HepG2 (cell line): Measurements from ENCODE around the gene NDUFA5. TPM values are rescaled to one million over a fixed set of nuclear protein-coding genes. Genes with fewer than 3 reads are reported as not detected.
A peak's percentile ranks its signal among the peaks of the same experiment; 100 is the strongest.

ENCODE experiments used
- FOXA1 ChIP-seq, 2 experiments: fragments of 450-650 bp in 1 of 2; sonication (generic) in 1 of 2; formaldehyde crosslinking in 1 of 2; IDR thresholded peaks; 2 replicates each; pipeline versions ENCODE4 v1.4.0 to v1.6.1; 2016 to 2020; ENCODE audit warnings: missing genetic modification reagents in 1 of 2
- GABPA ChIP-seq, 2 experiments: IDR thresholded peaks; 2 replicates each; pipeline ENCODE4 v1.6.1; 2011 to 2016; ENCODE audit warnings: low read depth in 2 of 2, low read length in 1 of 2, missing biosample characterization in 1 of 2, missing genetic modification characterization in 1 of 2
- HNRNPLL ChIP-seq: fragments of 200-400 bp; formaldehyde crosslinking; IDR thresholded peaks from 2 replicates; pipeline ENCODE4 v1.6.1; 2017; ENCODE audit warnings: mild to moderate bottlenecking, low read depth, low read length; ENCODE audit not compliant: poor library complexity, severe bottlenecking
- MAFG ChIP-seq: sonication (generic); formaldehyde crosslinking; IDR thresholded peaks from 2 replicates; pipeline ENCODE4 v1.5.1; 2020; ENCODE audit warnings: mild to moderate bottlenecking, missing genetic modification reagents
- MYNN ChIP-seq: sonication (generic); formaldehyde crosslinking; IDR thresholded peaks from 2 replicates; pipeline ENCODE4 v1.4.0; 2020; ENCODE audit warnings: mild to moderate bottlenecking, low read depth, missing genetic modification reagents
- NFKB2 ChIP-seq: sonication (generic); formaldehyde crosslinking; IDR thresholded peaks from 2 replicates; pipeline ENCODE4 v1.4.0; 2020; ENCODE audit warnings: missing genetic modification reagents, borderline replicate concordance
- NFYC ChIP-seq: IDR thresholded peaks from 2 replicates; pipeline ENCODE4 v1.6.1; 2016; ENCODE audit warnings: missing genetic modification reagents, missing compliant biosample characterization
- SP5 ChIP-seq: IDR thresholded peaks from 2 replicates; pipeline ENCODE4 v1.6.1; 2016; ENCODE audit warnings: low read depth, borderline replicate concordance
- TFDP2 ChIP-seq: sonication (generic); formaldehyde crosslinking; IDR thresholded peaks from 2 replicates; pipeline ENCODE4 v1.4.0; 2020; ENCODE audit warnings: missing genetic modification reagents
- ZKSCAN8 ChIP-seq: IDR thresholded peaks from 2 replicates; pipeline ENCODE4 v1.6.1; 2016; ENCODE audit warnings: borderline replicate concordance, missing genetic modification reagents, missing compliant biosample characterization
- ZNF12 ChIP-seq: sonication (generic); formaldehyde crosslinking; IDR thresholded peaks from 2 replicates; pipeline ENCODE4 v1.5.0; 2020; ENCODE audit warnings: missing genetic modification reagents
- ZNF143 ChIP-seq: sonication (generic); formaldehyde crosslinking; IDR thresholded peaks from 2 replicates; pipeline ENCODE4 v1.4.0; 2020; ENCODE audit warnings: missing genetic modification reagents
- ZNF30 ChIP-seq: sonication (generic); formaldehyde crosslinking; IDR thresholded peaks from 2 replicates; pipeline ENCODE4 v1.5.0; 2020; ENCODE audit warnings: mild to moderate bottlenecking, missing genetic modification reagents
- ZNF318 ChIP-seq: sonication (generic); formaldehyde crosslinking; IDR thresholded peaks from 2 replicates; pipeline ENCODE4 v1.4.0; 2020; ENCODE audit warnings: mild to moderate bottlenecking, missing genetic modification reagents
- polyA plus RNA-seq, 8 experiments: library from polyadenylated mRNA; depleted of rRNA in 3 of 8; stranded (reverse) in 7 of 8; unstranded in 1 of 8; fragments of >200 nt; fragmentation: Illumina TruSeq in 4 of 8; extraction: Trizol in 4 of 8; gene quantifications; 2 replicates each; pipeline versions ENCODE4 v1.2.1 to v1.2.3, GENCODE V29; 2011 to 2016; ENCODE audit warnings: low read depth in 4 of 8, missing spikeins in 1 of 8, mixed read lengths in 1 of 8; ENCODE audit not compliant: insufficient read depth in 1 of 8
- total RNA-seq, 5 experiments: library from RNA; depleted of rRNA; stranded (reverse); fragments of >200 nt; fragmentation: Illumina TruSeq; extraction: Trizol; gene quantifications; 2 replicates each; pipeline ENCODE4 v1.2.3, GENCODE V29; 2016; ENCODE audit warnings: low read depth in 1 of 5
- TF ChIP-seq, protein P1 (sequence below): sonication (generic); formaldehyde crosslinking; IDR thresholded peaks from 2 replicates; pipeline ENCODE4 v1.4.0; 2020; ENCODE audit warnings: mild to moderate bottlenecking, missing genetic modification reagents
- TF ChIP-seq, protein P2 (sequence below): sonication (generic); formaldehyde crosslinking; IDR thresholded peaks from 2 replicates; pipeline ENCODE4 v1.8.1; 2023; ENCODE audit warnings: missing genetic modification reagents, mild to moderate bottlenecking, borderline replicate concordance
- TF ChIP-seq, protein P3 (sequence below): sonication (generic); formaldehyde crosslinking; IDR thresholded peaks from 2 replicates; pipeline ENCODE4 v1.4.0; 2020; ENCODE audit warnings: missing genetic modification reagents, borderline replicate concordance

The NDUFA5 gene
- total and polyA plus RNA-seq, 2 of the 13 experiments (the other 11 are each of a cell fraction or from before 2014, with no cell fraction given) = 16.9 to 55.9 TPM

DNA sequence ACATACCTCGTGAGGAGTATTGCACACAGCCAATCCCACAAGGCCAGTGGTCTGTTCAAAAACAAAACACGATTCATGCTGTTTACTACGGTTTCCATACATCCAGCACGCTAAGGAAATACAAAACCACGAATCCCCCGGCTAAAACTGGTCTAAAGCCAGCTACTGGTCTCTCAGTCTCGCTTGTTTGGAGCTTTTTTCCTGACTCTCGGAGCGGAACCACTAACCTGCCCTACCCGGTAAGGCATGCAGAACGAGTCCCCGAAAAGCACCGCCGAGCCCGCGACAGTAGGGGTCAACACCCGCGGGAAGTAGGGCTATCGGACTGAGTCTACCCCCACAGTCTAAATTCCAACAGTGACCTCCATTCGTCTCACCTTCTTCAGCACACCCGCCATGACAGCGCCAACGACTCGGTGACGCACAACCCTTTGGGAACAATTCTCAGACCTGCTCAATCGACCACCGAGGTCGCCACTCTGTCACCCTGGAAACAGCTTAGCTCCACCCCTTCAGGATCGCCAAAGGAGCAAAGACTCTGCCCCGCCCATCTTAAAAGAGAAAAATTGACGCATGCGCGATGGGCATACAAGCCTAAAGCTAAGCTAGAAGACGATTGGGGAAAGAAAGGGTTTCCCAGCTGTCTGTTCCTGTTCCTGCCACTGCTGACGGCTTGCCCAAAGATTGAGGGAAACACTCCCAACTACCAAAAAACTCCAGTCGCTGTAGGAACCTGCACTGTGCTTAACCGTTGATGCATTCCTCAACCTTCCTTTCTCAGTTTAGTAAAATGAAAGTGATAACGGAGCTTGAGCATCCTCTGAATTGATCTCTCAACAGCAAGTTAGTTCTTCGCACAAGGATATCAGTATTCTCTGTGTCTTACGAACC is at the start of gene NDUFA5 (continued):
- TF ChIP-seq ZKSCAN8 (CRISPR knock-in tag) = no peak
- no peak for TF ChIP-seq NFYC (CRISPR knock-in tag)
- TF ChIP-seq NFKB2 = peak; percentile 55; the same call in 1 of the 2 replicates
- TF ChIP-seq SP5 = peak; percentile 85
- TF ChIP-seq ZNF30 (CRISPR knock-in tag) = no peak
- TF ChIP-seq MYNN (CRISPR knock-in tag) = no peak
- no peak for TF ChIP-seq ZNF318
- TF ChIP-seq ZNF143 = no peak
- TF ChIP-seq, protein P1, sequence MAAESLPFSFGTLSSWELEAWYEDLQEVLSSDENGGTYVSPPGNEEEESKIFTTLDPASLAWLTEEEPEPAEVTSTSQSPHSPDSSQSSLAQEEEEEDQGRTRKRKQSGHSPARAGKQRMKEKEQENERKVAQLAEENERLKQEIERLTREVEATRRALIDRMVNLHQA (CRISPR knock-in tag) = no peak
- TF ChIP-seq, protein P2, sequence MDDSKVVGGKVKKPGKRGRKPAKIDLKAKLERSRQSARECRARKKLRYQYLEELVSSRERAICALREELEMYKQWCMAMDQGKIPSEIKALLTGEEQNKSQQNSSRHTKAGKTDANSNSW (CRISPR knock-in tag) = no peak
- TF ChIP-seq GABPA (IDR thresholded peaks at IDR 0.05; ENCODE audit: low read depth, low read length) = no peak
- peak; percentile 59 for TF ChIP-seq GABPA (CRISPR knock-in tag; IDR thresholded peaks at IDR 0.05; ENCODE audit: low read depth)
- TF ChIP-seq MAFG (CRISPR knock-in tag) = no peak
- TF ChIP-seq, protein P3, sequence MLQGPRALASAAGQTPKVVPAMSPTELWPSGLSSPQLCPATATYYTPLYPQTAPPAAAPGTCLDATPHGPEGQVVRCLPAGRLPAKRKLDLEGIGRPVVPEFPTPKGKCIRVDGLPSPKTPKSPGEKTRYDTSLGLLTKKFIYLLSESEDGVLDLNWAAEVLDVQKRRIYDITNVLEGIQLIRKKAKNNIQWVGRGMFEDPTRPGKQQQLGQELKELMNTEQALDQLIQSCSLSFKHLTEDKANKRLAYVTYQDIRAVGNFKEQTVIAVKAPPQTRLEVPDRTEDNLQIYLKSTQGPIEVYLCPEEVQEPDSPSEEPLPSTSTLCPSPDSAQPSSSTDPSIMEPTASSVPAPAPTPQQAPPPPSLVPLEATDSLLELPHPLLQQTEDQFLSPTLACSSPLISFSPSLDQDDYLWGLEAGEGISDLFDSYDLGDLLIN (CRISPR knock-in tag) = no peak
- 0 out of 2 replicates have a peak, but pooled peaks have one; percentile 25 for TF ChIP-seq TFDP2 (CRISPR knock-in tag)
- TF ChIP-seq ZNF12 (CRISPR knock-in tag) = no peak
- TF ChIP-seq FOXA1 (IDR thresholded peaks at IDR 0.05) = no peak
- TF ChIP-seq FOXA1 (CRISPR knock-in tag; IDR thresholded peaks at IDR 0.05) = no peak
- TF ChIP-seq HNRNPLL = no peak
